ENCODE results near the gene S100A12. TPM values are rescaled to one million over a fixed set of nuclear protein-coding genes. Genes with fewer than 3 reads are reported as not detected.

Gene S100A12
- total RNA-seq, 1 experiment from 2014 or later = not detected

DNA sequence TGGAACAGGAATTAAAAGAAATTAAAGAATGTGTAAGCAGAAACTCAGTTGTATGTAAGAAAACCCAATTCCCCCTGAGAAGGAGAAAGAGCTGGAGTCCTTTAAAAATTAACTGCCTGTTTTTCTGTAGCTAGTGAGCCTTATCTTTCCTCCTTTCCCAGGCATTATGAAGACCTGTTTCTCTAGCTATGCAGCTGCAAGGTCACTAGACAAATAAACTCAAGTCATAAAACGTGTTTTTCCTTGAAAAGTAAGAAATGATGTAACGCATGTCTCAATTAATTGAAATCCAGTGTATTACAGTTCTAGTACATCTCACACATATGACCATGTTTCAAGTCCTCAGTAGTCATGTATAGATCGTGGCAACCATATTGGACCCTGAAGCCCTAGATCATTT lies 5.3 kb downstream of the S100A12 start:
- no peak for DNase-seq

More for the DNA sequence above, 5.3 kb downstream of the S100A12 start:
- H2BK5ac ChIP-seq (ENCODE audit: insufficient read length, low read length) = no peak overlapping the region
- H3T11ph ChIP-seq (ENCODE audit: low read length) = no peak overlapping the region
- no peak overlapping the region for H4K8ac ChIP-seq (replicated peaks; ENCODE audit: insufficient read length, low read depth, low read length)
- no peak overlapping the region for H3K23ac ChIP-seq (ENCODE audit: insufficient read length, low read depth, low read length)
- Mint-ChIP-seq H3K4me1 (no peaks in the 10 kb centered on the region), H3K4me3 (no peak overlapping the region), H3K36me3 (ENCODE audit: insufficient read depth in 1 of 3, low read depth in 3 of 3) (no peaks in the 10 kb centered on the region), H3K27ac (no peak overlapping the region), H3K27me3 (ENCODE audit: low read depth) (peaks cover 6% of the 10 kb centered on the region), H3K9me3 (peaks cover 0 to 4% of the 10 kb centered on the region in 2 experiments; a peak in 1 of 5 replicates)
- no peak overlapping the region for H3K4ac ChIP-seq (ENCODE audit: low read depth, low read length)
- no peak overlapping the region for H2AFZ ChIP-seq (ENCODE audit: low read length)
- no peak overlapping the region for H3K14ac ChIP-seq (ENCODE audit: insufficient read depth, low read length)
- H3K18ac ChIP-seq (ENCODE audit: insufficient read length, low read depth, low read length) = no peak overlapping the region
- no peak overlapping the region for H3K56ac ChIP-seq (ENCODE audit: insufficient read length, low read depth, low read length)
- no peaks in the 10 kb centered on the region for H3K79me1 ChIP-seq (ENCODE audit: insufficient read depth, low read depth, low read length, poor library complexity, severe bottlenecking)
- no peaks in the 10 kb centered on the region for H4K20me1 ChIP-seq (ENCODE audit: control insufficient read depth, insufficient read depth, insufficient read length)
- TF ChIP-seq, protein P1, sequence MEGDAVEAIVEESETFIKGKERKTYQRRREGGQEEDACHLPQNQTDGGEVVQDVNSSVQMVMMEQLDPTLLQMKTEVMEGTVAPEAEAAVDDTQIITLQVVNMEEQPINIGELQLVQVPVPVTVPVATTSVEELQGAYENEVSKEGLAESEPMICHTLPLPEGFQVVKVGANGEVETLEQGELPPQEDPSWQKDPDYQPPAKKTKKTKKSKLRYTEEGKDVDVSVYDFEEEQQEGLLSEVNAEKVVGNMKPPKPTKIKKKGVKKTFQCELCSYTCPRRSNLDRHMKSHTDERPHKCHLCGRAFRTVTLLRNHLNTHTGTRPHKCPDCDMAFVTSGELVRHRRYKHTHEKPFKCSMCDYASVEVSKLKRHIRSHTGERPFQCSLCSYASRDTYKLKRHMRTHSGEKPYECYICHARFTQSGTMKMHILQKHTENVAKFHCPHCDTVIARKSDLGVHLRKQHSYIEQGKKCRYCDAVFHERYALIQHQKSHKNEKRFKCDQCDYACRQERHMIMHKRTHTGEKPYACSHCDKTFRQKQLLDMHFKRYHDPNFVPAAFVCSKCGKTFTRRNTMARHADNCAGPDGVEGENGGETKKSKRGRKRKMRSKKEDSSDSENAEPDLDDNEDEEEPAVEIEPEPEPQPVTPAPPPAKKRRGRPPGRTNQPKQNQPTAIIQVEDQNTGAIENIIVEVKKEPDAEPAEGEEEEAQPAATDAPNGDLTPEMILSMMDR (conservative IDR thresholded peaks at IDR 0.05) = no peak
- H2BK20ac ChIP-seq (ENCODE audit: low read depth, low read length, poor library complexity, severe bottlenecking) = no peak overlapping the region
- no CpG with 5 or more reads among the region's 3 CpGs for whole genome bisulfite sequencing (ENCODE audit: extremely low coverage, insufficient read length, low lambda C conversion rate)
- no peak overlapping the region for H4K5ac ChIP-seq (ENCODE audit: insufficient read length, low read depth, low read length)
- no peaks in the 10 kb centered on the region for H3K23me2 ChIP-seq (ENCODE audit: insufficient read length, low read depth, low read length, poor library complexity, severe bottlenecking)
- H3K4me1 ChIP-seq (ENCODE audit: insufficient read depth, low read length) = no peaks in the 10 kb centered on the region
- no peaks in the 10 kb centered on the region for H3K9me3 ChIP-seq (ENCODE audit: control insufficient read depth, low read depth, low read length)
- H2BK15ac ChIP-seq (ENCODE audit: low read depth, low read length) = no peak overlapping the region
- H3K4me2 ChIP-seq (ENCODE audit: insufficient read depth, insufficient read length, low read length) = no peak overlapping the region
- H2BK120ac ChIP-seq (ENCODE audit: low read depth, low read length, poor library complexity, severe bottlenecking) = no peak overlapping the region
- H2BK12ac ChIP-seq (ENCODE audit: insufficient read length, low read depth, low read length) = no peak overlapping the region
- H3K79me2 ChIP-seq (ENCODE audit: insufficient read depth, low read length) = no peaks in the 10 kb centered on the region
- no peaks in the 10 kb centered on the region for H3K27me3 ChIP-seq (ENCODE audit: insufficient read depth, low read length)
- H4K91ac ChIP-seq (ENCODE audit: insufficient read length, low read depth, low read length) = no peak overlapping the region
- H3K9ac ChIP-seq (ENCODE audit: extremely low read depth, insufficient read length, low read length) = no peak overlapping the region
- no peak overlapping the region for H2AK5ac ChIP-seq (ENCODE audit: insufficient read length, low read length)
- no peak overlapping the region for H3K27ac ChIP-seq (ENCODE audit: insufficient read length, low read depth, low read length)

All from H9 (cell line).